AG10803 (cell line): ENCODE measurements around the gene PCYOX1L.

Experiments used
- DNase-seq: peaks from one replicate; pipeline ENCODE4 v3.0.0; 2010; ENCODE audit warnings: low read depth
- H3K4me3 ChIP-seq: 2 replicates; pipeline ENCODE4 v1.5.1; 2011; ENCODE audit warnings: mild to moderate bottlenecking, low read length, control low read depth
- CTCF ChIP-seq: conservative IDR thresholded peaks from 2 replicates; pipeline ENCODE4 v1.5.1; 2011; ENCODE audit warnings: mild to moderate bottlenecking, low read length, control low read depth, inconsistent platforms

PCYOX1L gene

DNA sequence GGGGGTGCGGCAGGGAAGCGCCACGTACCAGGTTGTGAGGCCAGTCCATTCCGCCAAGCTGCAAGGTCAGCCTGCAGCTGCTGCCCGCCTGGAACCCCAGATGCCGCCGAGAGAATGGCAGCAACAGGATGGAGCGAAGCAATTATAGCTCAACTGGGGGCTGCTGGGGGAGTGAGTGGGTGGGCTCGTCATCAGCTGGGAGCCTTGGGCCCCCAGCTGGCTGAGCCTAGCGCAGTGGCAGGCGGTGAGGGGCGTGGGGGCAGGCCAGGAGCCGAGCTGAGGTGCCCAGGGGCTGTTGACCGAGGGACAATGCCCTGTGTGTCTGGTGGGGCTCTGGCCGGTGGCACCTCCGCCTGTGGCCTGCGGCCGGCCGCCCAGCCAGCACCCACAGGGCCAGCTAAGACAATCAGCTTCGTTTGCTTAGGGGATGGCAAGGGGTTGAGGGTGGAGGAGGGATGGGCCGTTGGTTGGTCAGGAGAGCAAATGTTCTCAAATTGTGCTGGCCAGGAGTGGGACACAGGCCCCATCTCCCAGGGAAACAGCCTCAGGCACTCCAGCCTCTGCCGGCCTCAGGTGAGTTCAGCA is 21.4 kb downstream of the PCYOX1L start, which contains the start of gene IL17B:
Gene IL17B (minus strand): TSS at position 116 of the 585 bp plus-strand sequence. CDS start 67 bp downstream, at position 49.
- H3K4me3 ChIP-seq: no peak within 1 kb of the TSS
- TF ChIP-seq CTCF: no peak
- no peak for DNase-seq

- no peak for DNase-seq
- no peak for TF ChIP-seq CTCF
- no peak overlapping the region for H3K4me3 ChIP-seq
Measured at GRCh38 chr5:149379818-149380374, 22.1 kb downstream of the PCYOX1L start.

DNA sequence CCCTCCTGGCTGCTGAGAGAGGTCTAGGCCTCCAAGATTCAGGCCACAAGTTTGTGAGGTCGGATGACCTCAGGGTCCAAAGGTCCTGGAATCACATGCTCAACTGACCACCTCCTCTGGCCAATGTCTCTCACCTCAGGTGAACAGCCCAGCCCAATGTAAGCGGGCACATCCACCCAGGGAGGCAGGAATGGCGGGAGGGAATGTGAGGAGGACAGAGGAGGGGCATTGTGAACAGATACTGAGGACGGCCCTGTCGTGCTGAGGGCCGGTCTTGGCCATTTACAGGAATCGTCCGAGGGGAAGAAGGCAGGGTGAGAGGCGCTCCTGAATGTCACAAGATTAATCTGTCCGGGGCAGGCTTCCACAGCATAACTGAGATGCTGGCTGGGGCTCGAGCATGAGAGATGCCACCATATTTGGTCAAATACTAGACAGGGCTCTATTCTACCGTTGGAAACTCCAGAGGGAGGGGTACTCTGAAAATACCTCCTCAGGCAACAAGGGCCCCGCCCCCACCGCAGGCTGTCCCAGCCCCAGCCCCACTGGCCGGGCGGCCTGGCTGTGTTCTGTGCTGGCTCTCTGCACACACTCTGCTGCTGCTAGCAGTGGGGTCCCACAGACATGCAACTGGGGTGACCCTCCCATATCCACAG is 22.7 kb downstream of the PCYOX1L start:
- no peak for TF ChIP-seq CTCF
- no peak overlapping the region for H3K4me3 ChIP-seq
- no peak for DNase-seq

DNA sequence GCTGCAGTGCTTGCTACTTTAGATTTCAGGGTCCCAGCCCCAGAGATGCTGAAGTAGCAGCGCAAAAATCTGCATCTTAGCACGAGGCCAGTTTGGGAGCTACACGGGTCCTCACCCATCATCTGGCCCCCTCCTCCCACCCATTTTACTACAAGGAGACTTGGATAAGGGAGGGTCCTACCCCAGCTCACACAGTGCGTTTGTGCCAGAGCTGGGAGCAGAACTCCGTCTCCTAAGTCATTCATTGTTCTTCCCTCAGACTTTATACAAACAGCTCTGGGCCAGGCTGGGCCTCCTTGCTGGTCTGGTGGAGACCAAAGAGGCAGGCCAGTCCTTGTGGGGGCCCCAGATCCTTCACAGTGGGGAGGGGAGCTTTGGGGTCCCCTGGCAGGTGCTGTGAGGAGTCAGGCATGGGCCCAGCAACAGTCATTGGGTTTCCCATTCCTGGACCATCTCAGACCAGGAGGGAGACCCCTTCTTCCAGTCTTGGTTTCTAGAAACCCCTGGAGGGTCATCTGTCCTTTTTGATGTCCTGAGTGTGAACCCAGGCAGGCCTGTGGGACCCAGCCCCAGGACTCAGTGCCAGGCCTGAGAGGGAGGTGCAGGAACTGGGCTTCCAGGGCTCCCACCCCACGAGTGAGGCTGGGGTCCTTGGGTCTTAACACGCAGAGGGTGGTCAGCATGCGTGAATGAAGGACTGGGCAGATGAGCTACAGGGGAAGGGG is 23.6 kb downstream of the PCYOX1L start:
- no peak for DNase-seq
- H3K4me3 ChIP-seq: no peak overlapping the region
- TF ChIP-seq CTCF: no peak

- DNase-seq: peak; percentile 67
- H3K4me3 ChIP-seq: no peak overlapping the region
- peak; percentile 93 for TF ChIP-seq CTCF
Measured at GRCh38 chr5:149381986-149382338, 24.1 kb downstream of the PCYOX1L start.

DNA sequence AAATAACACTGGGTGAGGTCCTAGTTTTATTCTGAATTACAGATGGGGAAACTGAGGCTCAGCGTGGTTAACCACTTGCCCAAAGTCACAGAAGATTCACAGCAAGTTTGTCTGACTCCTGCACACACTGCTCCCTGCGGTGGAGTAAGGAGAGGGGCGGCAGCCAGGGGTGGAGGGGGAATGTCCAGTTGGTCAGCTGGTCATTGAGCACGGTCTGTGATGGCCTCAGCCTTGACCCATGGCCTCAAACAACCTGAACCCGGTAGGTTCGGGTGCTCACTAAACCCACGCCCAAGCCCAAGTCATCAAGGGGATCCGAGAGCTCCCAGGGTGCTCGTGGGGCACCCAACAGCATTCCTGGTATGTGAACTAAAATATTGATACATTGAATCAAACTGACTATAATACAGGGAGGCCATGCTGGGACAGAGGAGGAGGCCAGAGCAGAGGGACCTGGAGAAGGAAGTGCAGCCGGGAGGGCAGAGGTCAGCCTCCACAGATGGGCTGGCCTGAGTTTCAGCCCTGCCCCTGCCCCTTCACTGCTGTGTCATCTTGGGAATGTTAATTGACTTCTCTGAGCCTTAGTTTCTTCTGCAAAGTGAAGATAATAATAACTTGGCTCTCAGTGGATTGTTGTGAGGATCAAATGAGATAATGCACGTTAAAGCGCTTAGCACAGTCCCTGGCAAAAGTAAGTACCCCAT is 24.8 kb downstream of the PCYOX1L start:
- H3K4me3 ChIP-seq: no peak overlapping the region
- DNase-seq: no peak
- no peak for TF ChIP-seq CTCF
